CD4-positive, CD25-positive, alpha-beta regulatory T cell (primary cell): ENCODE results near the gene RLN3. TPM values are rescaled to one million over a fixed set of nuclear protein-coding genes. Genes with fewer than 3 reads are reported as not detected.
"Not testable (repeated sequence)": the region's sequence is repeated elsewhere in the genome, so short reads cannot be mapped to it uniquely, and the experiment has no call there.

Experiments used
- ATAC-seq, 2 donors: fragments of 150-1000 bp; cut with Tn5 transposase; one replicate each; pipeline ENCODE4 v1.10.0; 2021; ENCODE audit warnings: low read depth in 2 of 2, moderate number of reproducible peaks in 2 of 2, moderate library complexity in 1 of 2
- DNase-seq, 3 donors: peaks; one replicate each; pipeline versions ENCODE4 v3.0.0 to v3.0.0-alpha.2; 2012 to 2022; ENCODE audit warnings: mixed read lengths in 1 of 3
- H3K27ac ChIP-seq: one replicate; pipeline ENCODE4 v1.7.0; 2013; ENCODE audit warnings: mild to moderate bottlenecking, low read length; ENCODE audit not compliant: insufficient read depth, poor library complexity, severe bottlenecking
- H3K27me3 ChIP-seq: one replicate; pipeline ENCODE4 v1.7.0; 2013; ENCODE audit warnings: low read length; ENCODE audit not compliant: control insufficient read depth, insufficient read depth
- H3K36me3 ChIP-seq: one replicate; pipeline ENCODE4 v1.7.0; 2013; ENCODE audit warnings: mild to moderate bottlenecking, low read length, moderate library complexity; ENCODE audit not compliant: control insufficient read depth, insufficient read depth
- H3K4me1 ChIP-seq: 2 replicates; pipeline ENCODE4 v1.7.0; 2013; ENCODE audit warnings: mild to moderate bottlenecking, low read length; ENCODE audit not compliant: insufficient read depth, control insufficient read depth, poor library complexity, severe bottlenecking
- H3K4me3 ChIP-seq: one replicate; pipeline ENCODE4 v1.7.0; 2013; ENCODE audit warnings: low read depth, mild to moderate bottlenecking, low read length, moderate library complexity
- H3K9me3 ChIP-seq, 2 experiments: 1 replicate in 1 of 2; 2 replicates in 1 of 2; pipeline ENCODE4 v1.7.0; 2013; ENCODE audit warnings: low read length in 2 of 2, mild to moderate bottlenecking in 1 of 2, moderate library complexity in 1 of 2; ENCODE audit not compliant: control insufficient read depth in 2 of 2
- H3K27ac Mint-ChIP-seq, 3 donors: one replicate each; pipeline ENCODE4 v1.8.0; 2020 to 2022; ENCODE audit warnings: mild to moderate bottlenecking in 3 of 3, mixed read lengths in 3 of 3, moderate library complexity in 2 of 3
- H3K27me3 Mint-ChIP-seq: one replicate; pipeline ENCODE4 v1.8.0; 2022; ENCODE audit warnings: mild to moderate bottlenecking, mixed read lengths
- H3K36me3 Mint-ChIP-seq: one replicate; pipeline ENCODE4 v1.8.0; 2020; ENCODE audit warnings: mixed read lengths
- H3K4me1 Mint-ChIP-seq, 4 donors: one replicate each; pipeline ENCODE4 v1.8.0; 2020 to 2022; ENCODE audit warnings: mixed read lengths in 4 of 4, mild to moderate bottlenecking in 1 of 4
- H3K4me3 Mint-ChIP-seq, 4 donors: one replicate each; pipeline ENCODE4 v1.8.0; 2020 to 2022; ENCODE audit warnings: mild to moderate bottlenecking in 4 of 4, mixed read lengths in 4 of 4, moderate library complexity in 3 of 4
- H3K9me3 Mint-ChIP-seq, 7 donors: one replicate each; pipeline ENCODE4 v1.8.0; 2020 to 2022; ENCODE audit warnings: mixed read lengths in 7 of 7, mild to moderate bottlenecking in 3 of 7, moderate library complexity in 2 of 7
- polyA plus RNA-seq, 4 donors: library from polyadenylated mRNA; unstranded; fragments of 300-500 nt; fragmentation: Illumina TruSeq; gene quantifications; one replicate each; pipeline ENCODE4 v1.2.3, GENCODE V29; 2021
- total RNA-seq: library from RNA; stranded (reverse); gene quantifications from one replicate; pipeline ENCODE4 v1.2.3, GENCODE V29; 2022

RLN3 gene
- total and polyA plus RNA-seq, 5 donors from 2014 or later = 0.55 TPM; not detected in 4

GRCh38 chr19:14019100-14019499 lies 8.8 kb upstream of the RLN3 start:
- ATAC-seq (no peak), DNase-seq (no peak)
- Histone ChIP-seq H3K4me1 (peaks cover 4% of the 10 kb centered on the region), H3K27ac (no peak overlapping the region), H3K9me3 (no peaks in the 10 kb centered on the region), H3K27me3 (no peaks in the 10 kb centered on the region), H3K4me3 (no peak overlapping the region), H3K36me3 (no peaks in the 10 kb centered on the region)
- Mint-ChIP-seq H3K36me3 (no peaks in the 10 kb centered on the region), H3K9me3 (no peaks in the 10 kb centered on the region), H3K27me3 (no peaks in the 10 kb centered on the region), H3K27ac (peak overlapping the region in 1 of 3 donors; percentile 38), H3K4me1 (peaks cover 0 to 13% (median 3%) of the 10 kb centered on the region in 4 donors), H3K4me3 (no peak overlapping the region)

GRCh38 chr19:14019739-14020138 lies 8.2 kb upstream of the RLN3 start:
- H3K27me3 Mint-ChIP-seq, H3K4me3 Mint-ChIP-seq, H3K36me3 ChIP-seq, H3K27me3 ChIP-seq, H3K4me1 Mint-ChIP-seq, H3K36me3 Mint-ChIP-seq, H3K4me3 ChIP-seq, H3K9me3 ChIP-seq, H3K27ac ChIP-seq, ATAC-seq, H3K27ac Mint-ChIP-seq, DNase-seq, H3K4me1 ChIP-seq, H3K9me3 Mint-ChIP-seq: not testable (repeated sequence)

GRCh38 chr19:14021474-14021873 lies 6.5 kb upstream of the RLN3 start:
- Histone ChIP-seq H3K36me3 (no peaks in the 10 kb centered on the region), H3K9me3 (no peaks in the 10 kb centered on the region), H3K27me3 (no peaks in the 10 kb centered on the region), H3K4me3 (no peak overlapping the region), H3K27ac (no peak overlapping the region), H3K4me1 (no peaks in the 10 kb centered on the region)
- H3K4me1 Mint-ChIP-seq = peaks cover 0 to 8% (median 0%) of the 10 kb centered on the region in 4 donors
- H3K27me3 Mint-ChIP-seq = peaks cover 5% of the 10 kb centered on the region
- no peak for ATAC-seq
- no peak for DNase-seq
- H3K36me3 Mint-ChIP-seq = no peaks in the 10 kb centered on the region
- no peak overlapping the region for H3K4me3 Mint-ChIP-seq
- no peaks in the 10 kb centered on the region for H3K9me3 Mint-ChIP-seq
- H3K27ac Mint-ChIP-seq = peak overlapping the region in 1 of 3 donors; percentile 42

- H3K4me1 ChIP-seq = no peaks in the 10 kb centered on the region
- no peak for DNase-seq
- H3K4me3 Mint-ChIP-seq = no peak overlapping the region
Observed at GRCh38 chr19:14022469-14022868, 5.5 kb upstream of the RLN3 start.

GRCh38 chr19:14023404-14024235 lies 4.3 kb upstream of the RLN3 start:
- peaks cover 5% of the 10 kb centered on the region for H3K27me3 Mint-ChIP-seq
- H3K27ac ChIP-seq = no peak overlapping the region
- no peaks in the 10 kb centered on the region for H3K27me3 ChIP-seq
- DNase-seq (no peak), ATAC-seq (no peak)
- no peaks in the 10 kb centered on the region for H3K36me3 ChIP-seq
- H3K4me3 Mint-ChIP-seq = no peak overlapping the region
- H3K4me1 Mint-ChIP-seq = peaks cover 0 to 7% (median under 1%) of the 10 kb centered on the region in 4 donors
- H3K27ac Mint-ChIP-seq = peak overlapping the region in 1 of 3 donors; percentile 10
- H3K36me3 Mint-ChIP-seq = no peaks in the 10 kb centered on the region
- no peak overlapping the region for H3K4me3 ChIP-seq
- no peaks in the 10 kb centered on the region for H3K9me3 ChIP-seq
- H3K4me1 ChIP-seq = no peaks in the 10 kb centered on the region
- H3K9me3 Mint-ChIP-seq = no peaks in the 10 kb centered on the region

More at GRCh38 chr19:14022469-14022868, 5.5 kb upstream of the RLN3 start:
- H3K9me3 Mint-ChIP-seq = no peaks in the 10 kb centered on the region
- Histone ChIP-seq H3K27ac (no peak overlapping the region), H3K4me3 (no peak overlapping the region), H3K9me3 (no peaks in the 10 kb centered on the region), H3K36me3 (no peaks in the 10 kb centered on the region), H3K27me3 (no peaks in the 10 kb centered on the region)
- peaks cover 0 to 8% (median 0%) of the 10 kb centered on the region in 4 donors for H3K4me1 Mint-ChIP-seq
- ATAC-seq = no peak
- no peaks in the 10 kb centered on the region for H3K36me3 Mint-ChIP-seq
- H3K27me3 Mint-ChIP-seq = peaks cover 5% of the 10 kb centered on the region
- no peak overlapping the region for H3K27ac Mint-ChIP-seq

- Mint-ChIP-seq H3K4me1 (peaks cover 0 to 24% (median 15%) of the 10 kb centered on the region in 4 donors), H3K4me3 (peak overlapping the region in 1 of 4 donors; percentile 35)
- H3K27ac Mint-ChIP-seq, H3K27me3 Mint-ChIP-seq, DNase-seq, H3K36me3 Mint-ChIP-seq, H3K9me3 ChIP-seq, H3K36me3 ChIP-seq, H3K4me3 ChIP-seq, H3K27me3 ChIP-seq, H3K27ac ChIP-seq, H3K9me3 Mint-ChIP-seq, ATAC-seq: not testable (repeated sequence)
- peaks cover 12% of the 10 kb centered on the region for H3K4me1 ChIP-seq
Observed at GRCh38 chr19:14026652-14027192, 1.2 kb upstream of the RLN3 start.

- Mint-ChIP-seq H3K4me1 (peaks cover 1 to 33% (median 17%) of the 10 kb centered on the region in 4 donors), H3K9me3 (peaks cover 0 to 2% (median 0%) of the 10 kb centered on the region in 7 donors), H3K36me3 (peaks cover 1% of the 10 kb centered on the region), H3K4me3 (peak overlapping the region in 2 of 4 donors; percentile 52 to 74), H3K27me3 (peaks cover 5% of the 10 kb centered on the region), H3K27ac (peak overlapping the region; percentile 23 to 81 (median 29))
- no peaks in the 10 kb centered on the region for H3K9me3 ChIP-seq
- H3K36me3 ChIP-seq = peaks cover 2% of the 10 kb centered on the region
- DNase-seq (no peak), ATAC-seq (no peak)
- no peak overlapping the region for H3K27ac ChIP-seq
- H3K4me1 ChIP-seq = peaks cover 25% of the 10 kb centered on the region
- no peak overlapping the region for H3K4me3 ChIP-seq
- no peaks in the 10 kb centered on the region for H3K27me3 ChIP-seq
Observed at GRCh38 chr19:14028901-14029300, 953 bp downstream of the RLN3 start.
